OCI-LY1 (cell line): ENCODE results near the gene MKNK1.

Source experiments
- CTCF ChIP-seq: fragments of 200-600 bp; sonication (generic), shearing (Covaris generic); IDR thresholded peaks from 2 replicates; pipeline ENCODE4 v1.5.1; 2017; ENCODE audit warnings: mild to moderate bottlenecking, antibody characterized with exemption, low read length, moderate library complexity, mixed read lengths
- EZH2 ChIP-seq: fragments of 200-600 bp; sonication (generic), shearing (Covaris generic); IDR thresholded peaks from 2 replicates; pipeline ENCODE4 v1.8.0; 2017; ENCODE audit warnings: borderline replicate concordance, mixed run types, mild to moderate bottlenecking, antibody characterized with exemption, low read length, moderate library complexity, mixed read lengths

GRCh38 chr1:46617108-46617800 is 13.2 kb upstream of the MKNK1 start:
- TF ChIP-seq CTCF = no peak
- no peak for TF ChIP-seq EZH2
